ENCODE data around the gene GRIN2A. TPM values are rescaled to one million over a fixed set of nuclear protein-coding genes. Genes with fewer than 3 reads are reported as not detected.

Gene GRIN2A
- total and polyA plus RNA-seq, 2 of the 8 experiments (the other 6 are each of a cell fraction or from before 2014, with no cell fraction given) = 0.18 to 1.8 TPM

GRCh38 chr16:9970244-9970643 lies 212.0 kb downstream of the GRIN2A start (continued):
- TF ChIP-seq, protein P1, sequence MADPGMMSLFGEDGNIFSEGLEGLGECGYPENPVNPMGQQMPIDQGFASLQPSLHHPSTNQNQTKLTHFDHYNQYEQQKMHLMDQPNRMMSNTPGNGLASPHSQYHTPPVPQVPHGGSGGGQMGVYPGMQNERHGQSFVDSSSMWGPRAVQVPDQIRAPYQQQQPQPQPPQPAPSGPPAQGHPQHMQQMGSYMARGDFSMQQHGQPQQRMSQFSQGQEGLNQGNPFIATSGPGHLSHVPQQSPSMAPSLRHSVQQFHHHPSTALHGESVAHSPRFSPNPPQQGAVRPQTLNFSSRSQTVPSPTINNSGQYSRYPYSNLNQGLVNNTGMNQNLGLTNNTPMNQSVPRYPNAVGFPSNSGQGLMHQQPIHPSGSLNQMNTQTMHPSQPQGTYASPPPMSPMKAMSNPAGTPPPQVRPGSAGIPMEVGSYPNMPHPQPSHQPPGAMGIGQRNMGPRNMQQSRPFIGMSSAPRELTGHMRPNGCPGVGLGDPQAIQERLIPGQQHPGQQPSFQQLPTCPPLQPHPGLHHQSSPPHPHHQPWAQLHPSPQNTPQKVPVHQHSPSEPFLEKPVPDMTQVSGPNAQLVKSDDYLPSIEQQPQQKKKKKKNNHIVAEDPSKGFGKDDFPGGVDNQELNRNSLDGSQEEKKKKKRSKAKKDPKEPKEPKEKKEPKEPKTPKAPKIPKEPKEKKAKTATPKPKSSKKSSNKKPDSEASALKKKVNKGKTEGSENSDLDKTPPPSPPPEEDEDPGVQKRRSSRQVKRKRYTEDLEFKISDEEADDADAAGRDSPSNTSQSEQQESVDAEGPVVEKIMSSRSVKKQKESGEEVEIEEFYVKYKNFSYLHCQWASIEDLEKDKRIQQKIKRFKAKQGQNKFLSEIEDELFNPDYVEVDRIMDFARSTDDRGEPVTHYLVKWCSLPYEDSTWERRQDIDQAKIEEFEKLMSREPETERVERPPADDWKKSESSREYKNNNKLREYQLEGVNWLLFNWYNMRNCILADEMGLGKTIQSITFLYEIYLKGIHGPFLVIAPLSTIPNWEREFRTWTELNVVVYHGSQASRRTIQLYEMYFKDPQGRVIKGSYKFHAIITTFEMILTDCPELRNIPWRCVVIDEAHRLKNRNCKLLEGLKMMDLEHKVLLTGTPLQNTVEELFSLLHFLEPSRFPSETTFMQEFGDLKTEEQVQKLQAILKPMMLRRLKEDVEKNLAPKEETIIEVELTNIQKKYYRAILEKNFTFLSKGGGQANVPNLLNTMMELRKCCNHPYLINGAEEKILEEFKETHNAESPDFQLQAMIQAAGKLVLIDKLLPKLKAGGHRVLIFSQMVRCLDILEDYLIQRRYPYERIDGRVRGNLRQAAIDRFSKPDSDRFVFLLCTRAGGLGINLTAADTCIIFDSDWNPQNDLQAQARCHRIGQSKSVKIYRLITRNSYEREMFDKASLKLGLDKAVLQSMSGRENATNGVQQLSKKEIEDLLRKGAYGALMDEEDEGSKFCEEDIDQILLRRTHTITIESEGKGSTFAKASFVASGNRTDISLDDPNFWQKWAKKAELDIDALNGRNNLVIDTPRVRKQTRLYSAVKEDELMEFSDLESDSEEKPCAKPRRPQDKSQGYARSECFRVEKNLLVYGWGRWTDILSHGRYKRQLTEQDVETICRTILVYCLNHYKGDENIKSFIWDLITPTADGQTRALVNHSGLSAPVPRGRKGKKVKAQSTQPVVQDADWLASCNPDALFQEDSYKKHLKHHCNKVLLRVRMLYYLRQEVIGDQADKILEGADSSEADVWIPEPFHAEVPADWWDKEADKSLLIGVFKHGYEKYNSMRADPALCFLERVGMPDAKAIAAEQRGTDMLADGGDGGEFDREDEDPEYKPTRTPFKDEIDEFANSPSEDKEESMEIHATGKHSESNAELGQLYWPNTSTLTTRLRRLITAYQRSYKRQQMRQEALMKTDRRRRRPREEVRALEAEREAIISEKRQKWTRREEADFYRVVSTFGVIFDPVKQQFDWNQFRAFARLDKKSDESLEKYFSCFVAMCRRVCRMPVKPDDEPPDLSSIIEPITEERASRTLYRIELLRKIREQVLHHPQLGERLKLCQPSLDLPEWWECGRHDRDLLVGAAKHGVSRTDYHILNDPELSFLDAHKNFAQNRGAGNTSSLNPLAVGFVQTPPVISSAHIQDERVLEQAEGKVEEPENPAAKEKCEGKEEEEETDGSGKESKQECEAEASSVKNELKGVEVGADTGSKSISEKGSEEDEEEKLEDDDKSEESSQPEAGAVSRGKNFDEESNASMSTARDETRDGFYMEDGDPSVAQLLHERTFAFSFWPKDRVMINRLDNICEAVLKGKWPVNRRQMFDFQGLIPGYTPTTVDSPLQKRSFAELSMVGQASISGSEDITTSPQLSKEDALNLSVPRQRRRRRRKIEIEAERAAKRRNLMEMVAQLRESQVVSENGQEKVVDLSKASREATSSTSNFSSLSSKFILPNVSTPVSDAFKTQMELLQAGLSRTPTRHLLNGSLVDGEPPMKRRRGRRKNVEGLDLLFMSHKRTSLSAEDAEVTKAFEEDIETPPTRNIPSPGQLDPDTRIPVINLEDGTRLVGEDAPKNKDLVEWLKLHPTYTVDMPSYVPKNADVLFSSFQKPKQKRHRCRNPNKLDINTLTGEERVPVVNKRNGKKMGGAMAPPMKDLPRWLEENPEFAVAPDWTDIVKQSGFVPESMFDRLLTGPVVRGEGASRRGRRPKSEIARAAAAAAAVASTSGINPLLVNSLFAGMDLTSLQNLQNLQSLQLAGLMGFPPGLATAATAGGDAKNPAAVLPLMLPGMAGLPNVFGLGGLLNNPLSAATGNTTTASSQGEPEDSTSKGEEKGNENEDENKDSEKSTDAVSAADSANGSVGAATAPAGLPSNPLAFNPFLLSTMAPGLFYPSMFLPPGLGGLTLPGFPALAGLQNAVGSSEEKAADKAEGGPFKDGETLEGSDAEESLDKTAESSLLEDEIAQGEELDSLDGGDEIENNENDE (IDR thresholded peaks at IDR 0.05; ENCODE audit: insufficient replicate concordance, low read length) = no peak
- TF ChIP-seq ZNF274 (IDR thresholded peaks at IDR 0.05; ENCODE audit: borderline replicate concordance, extremely low read depth, low read length) = no peak
- no peak for TF ChIP-seq USF2 (IDR thresholded peaks at IDR 0.05; ENCODE audit: low read length)
- TF ChIP-seq RXRA (IDR thresholded peaks at IDR 0.05; ENCODE audit: insufficient read depth, low read depth, low read length) = no peak
- TF ChIP-seq PHF8 (conservative IDR thresholded peaks at IDR 0.05; ENCODE audit: low read depth, low read length) = no peak
- no peak for TF ChIP-seq KDM4A (IDR thresholded peaks at IDR 0.05; ENCODE audit: low read depth, low read length, severe bottlenecking)
- no peak for TF ChIP-seq CBX8 (IDR thresholded peaks at IDR 0.05; ENCODE audit: borderline replicate concordance, low read depth, low read length)
- no peak for TF ChIP-seq POU5F1 (IDR thresholded peaks at IDR 0.05; ENCODE audit: low read depth, low read length)
- no peak for TF ChIP-seq SP2 (IDR thresholded peaks at IDR 0.05; ENCODE audit: low read length)
- TF ChIP-seq EGR1 (IDR thresholded peaks at IDR 0.05; ENCODE audit: borderline replicate concordance, low read depth, low read length) = no peak
- no peak for TF ChIP-seq HDAC6 (IDR thresholded peaks at IDR 0.05; ENCODE audit: low read depth, low read length)
